HepG2 (cell line): ENCODE results near the gene METTL23. TPM values are rescaled to one million over a fixed set of nuclear protein-coding genes. Genes with fewer than 3 reads are reported as not detected.
"Not testable (repeated sequence)": the region's sequence is repeated elsewhere in the genome, so short reads cannot be mapped to it uniquely, and the experiment has no call there.

ENCODE experiments used
- ATAC-seq: fragments of 200-7000 bp; cut with Tn5 transposase; 3 replicates; pipeline ENCODE4 v1.9.1; 2020; ENCODE audit warnings: mild to moderate bottlenecking, moderate library complexity
- BruUV-seq: library from RNA; stranded (reverse); fragments of 400-500 nt; replicated peaks from 2 replicates; lab custom pipeline; 2021; lab: Mats Ljungman, UMichigan
- CTCF ChIA-PET: fragments of 300-600 bp; formaldehyde crosslinking; extraction: SDS; loops from one replicate; lab custom pipeline; 2021; ENCODE audit warnings: low total read pairs, inconsistent platforms, low intra/inter-chr PET ratio; lab: Yijun Ruan, JAX
- POLR2A ChIA-PET: fragments of 350-600 bp; sonication (Branson Sonifier 250); formaldehyde crosslinking; loops from one replicate; lab custom pipeline; 2020; ENCODE audit warnings: antibody characterized with exemption, inconsistent platforms; lab: Yijun Ruan, JAX
- DNase-seq: peaks from one replicate; pipeline ENCODE4 v3.0.0-alpha.2; 2015; ENCODE audit warnings: low spot score
- FAIRE-seq: peaks from 3 replicates; lab custom pipeline; 2011; peaks lifted over from hg19 to GRCh38; lab: Jason Lieb, UNC
- H2AFZ ChIP-seq: one replicate; pipeline ENCODE4 v1.6.1; 2011; ENCODE audit warnings: low read length, inconsistent platforms
- H3K27ac ChIP-seq: fragments of 300-600 bp; 3 replicates; pipeline ENCODE4 v1.8.0; 2011; ENCODE audit warnings: mixed run types, mild to moderate bottlenecking, mixed read lengths, low read length, inconsistent platforms; ENCODE audit not compliant: insufficient read depth; ENCODE audit errors: extremely low read length
- H3K27me3 ChIP-seq, 2 experiments: fragments of 200-600 bp in 1 of 2; 2 replicates in 1 of 2; 3 replicates in 1 of 2; pipeline versions ENCODE4 v1.6.0 to v1.8.0; 2011; ENCODE audit warnings: low read length in 2 of 2, mild to moderate bottlenecking in 2 of 2, moderate library complexity in 2 of 2, inconsistent platforms in 1 of 2; ENCODE audit not compliant: insufficient read depth in 2 of 2, control insufficient read depth in 1 of 2
- H3K36me3 ChIP-seq, 2 experiments: fragments of 200-600 bp in 1 of 2; replicated peaks in 1 of 2; 2 replicates in 1 of 2; 3 replicates in 1 of 2; pipeline versions ENCODE4 v1.5.1 to v1.8.0; 2011; ENCODE audit warnings: low read length in 2 of 2, inconsistent platforms in 1 of 2; ENCODE audit not compliant: insufficient read depth in 2 of 2, control insufficient read depth in 1 of 2
- H3K4me1 ChIP-seq: 2 replicates; pipeline ENCODE4 v1.5.1; 2012; ENCODE audit warnings: low read length, inconsistent platforms; ENCODE audit not compliant: insufficient read depth
- H3K4me2 ChIP-seq: 2 replicates; pipeline ENCODE4 v1.6.0; 2011; ENCODE audit warnings: low read depth, low read length, inconsistent platforms
- H3K4me3 ChIP-seq, 3 experiments: fragments of 200-600 bp in 1 of 3; sonication (generic), shearing (Covaris generic) in 1 of 3; replicated peaks in 1 of 3; 2 replicates each; pipeline ENCODE4 v1.5.1; 2011 to 2016; ENCODE audit warnings: low read length in 3 of 3, inconsistent platforms in 2 of 3, low read depth in 2 of 3, mild to moderate bottlenecking in 2 of 3, control low read depth in 1 of 3, mixed read lengths in 1 of 3; ENCODE audit not compliant: insufficient read depth in 1 of 3
- H3K79me2 ChIP-seq: one replicate; pipeline ENCODE4 v1.6.1; 2011; ENCODE audit warnings: low read length, inconsistent platforms; ENCODE audit not compliant: insufficient read depth
- H3K9ac ChIP-seq: 2 replicates; pipeline ENCODE4 v1.6.0; 2011; ENCODE audit warnings: mild to moderate bottlenecking, low read depth, low read length, inconsistent platforms; ENCODE audit not compliant: insufficient read depth
- H3K9me3 ChIP-seq: 2 replicates; pipeline ENCODE4 v1.5.1; 2012; ENCODE audit warnings: mild to moderate bottlenecking, low read length
- H4K20me1 ChIP-seq: 2 replicates; pipeline ENCODE4 v1.6.0; 2011; ENCODE audit warnings: inconsistent platforms, mild to moderate bottlenecking, low read length, moderate library complexity; ENCODE audit not compliant: insufficient read depth
- GATA4 ChIP-seq: sonication (generic); IDR thresholded peaks from 2 replicates; pipeline ENCODE4 v1.6.1; 2016; ENCODE audit warnings: antibody characterized with exemption, low read depth, borderline replicate concordance
- HDAC2 ChIP-seq: sonication (generic); formaldehyde crosslinking; IDR thresholded peaks from 2 replicates; pipeline ENCODE4 v1.4.0; 2020; ENCODE audit warnings: missing genetic modification reagents
- ZNF160 ChIP-seq: sonication (generic); formaldehyde crosslinking; IDR thresholded peaks from 2 replicates; pipeline ENCODE4 v1.8.0; 2022; ENCODE audit warnings: mild to moderate bottlenecking, inconsistent platforms, missing genetic modification reagents
- ZNF350 ChIP-seq: sonication (generic); formaldehyde crosslinking; IDR thresholded peaks from 2 replicates; pipeline ENCODE4 v1.4.0; 2020; ENCODE audit warnings: mild to moderate bottlenecking, low read depth, missing genetic modification reagents, borderline replicate concordance
- ZNF510 ChIP-seq: sonication (generic); formaldehyde crosslinking; IDR thresholded peaks from 2 replicates; pipeline ENCODE4 v1.4.0; 2020; ENCODE audit warnings: low read depth, mild to moderate bottlenecking, missing genetic modification reagents
- WGBS: methylation state at CpG from one replicate; pipeline ENCODE4 v1.1.6; 2017; ENCODE audit warnings: low lambda C conversion rate; 5-methylcytosine and 5-hydroxymethylcytosine counted together
- in situ Hi-C: cut with HindIII; loops from 2 replicates; pipeline ENCODE4 v1.10.0; 2017; ENCODE audit warnings: low pct_unique_long_range_greater_than_20kb; ENCODE audit not compliant: extremely low pct_ligation_motif_present
- intact Hi-C: fragments of 100-400 bp; cut with micrococcal nuclease; formaldehyde crosslinking; loops from one replicate; pipeline ENCODE4 v1.10.0; 2022; ENCODE audit not compliant: unreplicated experiment
- polyA plus RNA-seq, 8 experiments: library from polyadenylated mRNA; depleted of rRNA in 3 of 8; stranded (reverse) in 7 of 8; unstranded in 1 of 8; fragments of >200 nt; fragmentation: Illumina TruSeq in 4 of 8; extraction: Trizol in 4 of 8; gene quantifications; 2 replicates each; pipeline versions ENCODE4 v1.2.1 to v1.2.3, GENCODE V29; 2011 to 2016; ENCODE audit warnings: low read depth in 4 of 8, missing spikeins in 1 of 8, mixed read lengths in 1 of 8; ENCODE audit not compliant: insufficient read depth in 1 of 8
- total RNA-seq, 5 experiments: library from RNA; depleted of rRNA; stranded (reverse); fragments of >200 nt; fragmentation: Illumina TruSeq; extraction: Trizol; gene quantifications; 2 replicates each; pipeline ENCODE4 v1.2.3, GENCODE V29; 2016; ENCODE audit warnings: low read depth in 1 of 5
- TF ChIP-seq, protein P1 (sequence below): sonication (generic); formaldehyde crosslinking; IDR thresholded peaks from 2 replicates; pipeline ENCODE4 v1.5.0; 2020; ENCODE audit warnings: missing genetic modification reagents

METTL23 gene
- total and polyA plus RNA-seq, 2 of the 13 experiments (the other 11 are each of a cell fraction or from before 2014, with no cell fraction given): 39.9 to 104 TPM

DNA sequence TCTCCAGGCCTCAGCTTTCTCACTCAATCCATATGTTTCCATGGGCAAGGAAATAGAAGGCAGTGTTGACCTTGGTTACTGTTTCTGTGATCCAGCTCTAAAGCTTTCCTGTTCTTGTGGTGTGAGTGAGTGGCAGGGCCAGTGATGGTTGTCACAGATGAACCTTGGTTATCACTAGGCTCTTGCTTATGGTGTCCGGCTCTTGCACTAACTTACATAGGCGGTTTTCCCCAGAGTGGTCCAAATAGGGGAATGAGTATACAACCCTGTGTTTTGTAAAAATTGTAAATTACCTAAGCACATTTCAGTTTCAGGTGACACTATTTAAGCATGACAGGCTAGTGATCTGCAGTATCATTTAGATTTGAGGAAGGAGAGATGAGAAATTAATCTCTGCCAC lies 18.1 kb downstream of the METTL23 start (continued):
- TF ChIP-seq, protein P1, sequence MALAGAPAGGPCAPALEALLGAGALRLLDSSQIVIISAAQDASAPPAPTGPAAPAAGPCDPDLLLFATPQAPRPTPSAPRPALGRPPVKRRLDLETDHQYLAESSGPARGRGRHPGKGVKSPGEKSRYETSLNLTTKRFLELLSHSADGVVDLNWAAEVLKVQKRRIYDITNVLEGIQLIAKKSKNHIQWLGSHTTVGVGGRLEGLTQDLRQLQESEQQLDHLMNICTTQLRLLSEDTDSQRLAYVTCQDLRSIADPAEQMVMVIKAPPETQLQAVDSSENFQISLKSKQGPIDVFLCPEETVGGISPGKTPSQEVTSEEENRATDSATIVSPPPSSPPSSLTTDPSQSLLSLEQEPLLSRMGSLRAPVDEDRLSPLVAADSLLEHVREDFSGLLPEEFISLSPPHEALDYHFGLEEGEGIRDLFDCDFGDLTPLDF (CRISPR knock-in tag): no peak
- TF ChIP-seq GATA4: no peak
- no peak for TF ChIP-seq HDAC2
- no peak for TF ChIP-seq ZNF350
- TF ChIP-seq ZNF160 (CRISPR knock-in tag): no peak
- TF ChIP-seq ZNF510 (CRISPR knock-in tag): no peak

DNA sequence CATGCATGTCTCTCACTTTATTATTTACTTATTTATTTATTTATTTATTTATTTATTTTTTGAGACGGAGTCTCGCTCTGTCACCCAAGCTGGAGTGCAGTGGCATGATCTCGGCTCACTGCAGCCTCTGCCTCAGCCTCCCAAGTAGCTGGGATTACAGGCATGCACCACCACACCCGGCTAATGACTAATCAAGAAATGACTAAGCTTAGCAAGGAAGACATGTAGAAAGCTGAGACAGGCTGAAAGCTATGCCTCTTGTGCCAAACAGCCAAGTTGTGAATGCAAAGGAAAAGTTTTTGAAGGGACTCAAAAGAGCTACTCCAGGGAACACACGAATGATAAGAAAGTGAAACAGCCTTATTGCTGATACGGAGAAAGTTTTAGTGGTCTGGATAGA lies 19.1 kb downstream of the METTL23 start:
- BruUV-seq, H3K4me3 ChIP-seq, H3K27me3 ChIP-seq, intact Hi-C loops, H4K20me1 ChIP-seq, ATAC-seq, DNase-seq, H3K27ac ChIP-seq, H3K4me1 ChIP-seq, H3K4me2 ChIP-seq, H3K79me2 ChIP-seq, FAIRE-seq, H3K9me3 ChIP-seq, CTCF ChIA-PET, H3K9ac ChIP-seq, in situ Hi-C loops, H2AFZ ChIP-seq: not testable (repeated sequence)
- POLR2A ChIA-PET: interaction anchor here (1.0 kb wide), 1 partner anchor 8 kb away, joined by 3 read pairs; the partner anchor contains the start of gene MFSD11
- WGBS: 98% methylated on average over 6 of the region's 6 CpGs
- peaks cover 13 to 35% of the 10 kb centered on the region in 2 experiments for H3K36me3 ChIP-seq
